Non-pigmented ciliary epithelial cell (primary cell): ENCODE measurements around the gene RHOT2.
A peak's percentile ranks its signal among the peaks of the same experiment; 100 is the strongest.

ENCODE experiments used
- DNase-seq: peaks from one replicate; pipeline ENCODE4 v3.0.0-alpha.2; 2010; ENCODE audit warnings: low read depth

The RHOT2 gene

DNA sequence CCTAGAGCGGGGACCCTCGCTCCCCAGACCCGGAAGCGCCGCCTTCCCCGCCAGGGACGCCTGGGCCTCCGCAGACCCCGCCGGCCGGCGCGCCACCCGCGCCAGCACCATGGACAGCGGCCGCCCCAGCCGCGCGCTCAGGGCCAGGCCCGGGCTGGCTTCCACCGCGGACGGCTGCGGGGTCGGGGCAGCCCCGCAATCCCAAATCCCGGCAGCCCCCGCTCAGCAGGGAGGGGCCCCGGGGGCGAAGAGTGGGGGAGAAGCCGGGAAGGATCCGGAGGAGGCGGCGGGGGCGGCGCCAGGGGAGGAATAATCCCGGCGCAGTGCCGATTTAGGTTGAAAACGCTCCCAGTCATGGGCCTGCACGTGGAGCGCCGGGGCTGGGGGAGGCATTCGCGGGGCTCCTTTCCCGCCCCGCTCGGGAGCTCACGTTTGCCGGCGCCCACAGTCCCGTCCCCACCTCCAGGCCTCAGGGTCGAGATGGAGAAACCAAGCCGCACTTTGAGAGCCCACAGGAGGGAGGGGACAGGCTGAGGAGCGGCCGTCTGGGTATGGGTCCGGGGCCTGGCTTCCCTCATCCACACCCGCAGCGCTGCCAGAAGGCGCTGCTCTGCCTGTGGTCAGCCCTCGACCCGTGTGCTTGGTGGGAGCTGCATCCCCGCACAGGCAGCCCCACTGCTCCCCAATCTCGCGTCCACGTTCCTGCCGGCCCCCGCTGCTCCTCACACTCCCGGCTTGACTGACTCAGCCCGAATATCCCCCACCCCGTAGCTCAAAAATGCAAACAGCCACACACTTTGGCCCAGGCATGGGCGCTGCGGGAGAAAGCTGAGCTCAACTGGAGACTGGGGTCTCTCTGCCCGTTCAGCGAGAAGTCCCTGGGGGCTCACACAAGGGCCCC lies 33.0 kb downstream of the RHOT2 start:
- no peak for DNase-seq

DNA sequence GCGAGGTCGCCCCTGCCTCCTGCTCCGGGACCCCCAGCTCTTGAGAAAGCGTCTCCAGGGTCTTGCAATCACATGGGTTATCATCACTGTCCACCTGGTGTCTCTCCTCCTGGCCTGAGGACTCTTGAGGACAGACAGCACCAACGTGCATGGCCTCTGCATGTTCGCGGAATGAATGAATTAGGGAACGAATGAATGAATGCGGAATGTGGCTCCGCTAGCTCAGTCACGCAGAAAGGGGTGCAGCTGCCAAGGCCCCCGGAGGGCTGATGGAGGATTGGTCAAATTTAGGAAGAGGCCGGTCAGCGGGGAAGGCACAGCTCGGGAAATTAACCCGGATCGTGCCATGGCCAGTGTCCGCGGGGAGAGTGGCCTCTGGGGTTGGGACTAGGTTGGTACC lies 34.4 kb downstream of the RHOT2 start:
- no peak for DNase-seq

DNA sequence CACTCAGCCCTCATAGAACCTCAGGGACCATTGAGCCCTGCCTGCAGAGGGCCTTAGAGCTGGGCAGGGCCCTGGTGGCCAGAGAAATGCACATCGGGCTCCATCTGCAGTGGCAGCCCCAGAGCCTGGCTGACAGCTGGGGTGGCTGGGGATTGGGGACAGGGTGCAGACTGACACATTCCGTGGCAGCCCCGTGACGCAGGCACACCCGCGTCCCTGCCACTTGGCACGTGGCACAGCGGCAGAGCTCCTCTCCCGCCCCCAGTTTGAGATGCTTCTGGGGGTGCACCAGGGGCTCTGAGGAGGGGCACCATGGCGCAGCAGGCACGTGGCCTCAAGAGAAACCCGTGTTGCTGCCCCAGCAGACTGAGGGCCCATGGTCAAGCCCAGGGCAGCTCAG lies 35.5 kb downstream of the RHOT2 start:
- no peak for DNase-seq

DNA sequence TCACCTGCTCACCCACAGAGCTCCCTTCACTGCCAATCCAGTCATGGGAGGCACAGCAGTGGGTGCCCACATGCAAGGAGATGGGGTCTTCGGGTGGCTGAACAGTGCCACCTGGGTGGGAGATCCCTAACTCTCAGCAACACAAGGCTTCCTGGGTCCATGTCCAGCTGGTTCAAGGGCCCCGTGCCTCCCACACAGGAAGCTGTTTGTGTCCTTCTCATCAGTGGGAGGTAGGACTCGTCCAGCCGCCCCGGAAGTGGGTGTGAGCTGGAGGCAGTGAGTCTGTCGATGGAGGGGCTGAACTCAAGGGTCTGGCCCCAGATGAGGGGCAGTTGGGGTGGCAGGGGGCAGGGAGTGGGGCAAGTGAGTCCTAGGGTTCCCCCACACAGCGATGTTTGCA lies 36.1 kb downstream of the RHOT2 start:
- DNase-seq, result no peak

DNA sequence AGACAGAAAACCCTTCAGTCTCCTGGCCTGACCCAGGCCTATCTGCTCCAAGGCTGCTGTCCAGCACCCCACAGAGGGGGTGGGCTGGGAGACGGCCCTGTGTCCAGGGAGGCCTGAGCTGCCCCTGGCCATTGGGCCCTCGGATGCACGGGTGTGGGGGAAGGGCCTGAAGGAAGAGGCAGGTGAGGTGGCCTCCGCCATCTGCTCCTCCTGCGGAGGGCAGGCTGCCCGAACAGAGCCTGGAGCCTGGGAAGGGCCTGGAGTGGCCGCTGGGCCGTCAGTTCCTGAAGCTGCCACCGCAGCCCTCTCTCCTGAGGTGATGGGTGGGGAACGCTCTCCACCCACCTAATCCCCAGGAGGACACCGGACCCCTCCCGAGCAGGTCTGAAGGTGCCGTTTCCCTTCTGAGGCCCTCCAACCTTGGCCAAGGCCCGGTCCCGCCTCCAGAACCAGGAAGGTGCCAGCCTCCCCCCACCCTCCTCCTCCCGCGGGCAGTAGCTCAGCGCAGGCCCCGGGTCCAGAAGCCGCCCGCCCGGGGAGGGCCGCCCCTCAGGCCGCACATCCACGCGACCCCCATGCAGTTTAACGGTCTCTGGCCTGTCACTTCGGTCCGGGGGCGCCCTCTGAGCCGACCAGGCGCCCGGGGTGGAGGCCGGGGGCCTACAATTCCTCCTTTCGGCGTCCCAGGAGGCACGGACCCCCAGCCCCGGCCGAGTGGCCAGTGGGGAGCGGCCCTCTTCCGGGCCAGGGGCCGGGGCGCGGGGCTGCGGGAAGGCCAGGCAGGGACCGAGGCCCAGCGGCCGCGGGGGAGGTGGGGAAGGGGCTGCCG lies 36.8 kb downstream of the RHOT2 start:
- DNase-seq, result no peak

DNA sequence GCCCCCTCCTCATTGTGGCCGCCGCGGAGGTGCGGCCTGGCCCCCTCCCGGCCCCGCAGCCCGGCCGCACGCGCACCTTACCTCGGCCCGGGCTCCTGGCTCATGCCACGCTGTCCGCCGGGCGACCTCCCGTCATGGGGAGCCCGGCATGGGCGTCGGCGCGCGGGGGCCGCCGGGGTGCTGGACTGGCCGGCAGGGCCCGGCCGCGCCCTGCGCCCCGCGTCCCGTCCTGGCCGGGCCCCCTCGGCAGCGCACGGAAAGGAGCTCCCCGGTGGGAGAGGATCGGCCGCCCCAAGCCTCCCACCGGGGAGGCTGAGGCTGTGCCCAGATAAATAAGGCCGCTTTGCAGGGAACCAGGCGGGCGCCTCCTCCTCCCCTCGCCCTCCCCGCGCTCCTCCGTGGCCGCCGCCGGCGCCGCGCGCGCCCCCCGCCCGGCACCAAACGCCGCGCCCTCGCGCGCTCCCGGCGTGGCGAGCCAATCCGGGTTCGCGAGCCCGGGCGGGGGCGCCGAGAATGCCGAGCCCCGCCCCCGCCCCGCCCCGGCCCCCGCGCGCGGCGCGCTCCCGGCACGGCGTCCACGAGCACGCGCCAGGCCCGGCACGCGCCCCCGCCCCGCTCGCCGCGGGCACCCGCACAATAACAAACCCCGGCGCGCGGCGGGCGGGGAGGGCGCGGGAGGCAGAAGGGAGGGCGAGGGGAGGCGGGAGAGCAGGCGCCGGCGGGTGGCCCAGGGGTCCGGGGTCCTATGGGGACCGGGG lies 37.7 kb downstream of the RHOT2 start, which contains the start of gene FBXL16:
Gene FBXL16 (minus strand): TSS at position 371 of the 758 bp plus-strand sequence. CDS start 8,396 bp downstream, outside the sequence.
- DNase-seq, result no peak

DNA sequence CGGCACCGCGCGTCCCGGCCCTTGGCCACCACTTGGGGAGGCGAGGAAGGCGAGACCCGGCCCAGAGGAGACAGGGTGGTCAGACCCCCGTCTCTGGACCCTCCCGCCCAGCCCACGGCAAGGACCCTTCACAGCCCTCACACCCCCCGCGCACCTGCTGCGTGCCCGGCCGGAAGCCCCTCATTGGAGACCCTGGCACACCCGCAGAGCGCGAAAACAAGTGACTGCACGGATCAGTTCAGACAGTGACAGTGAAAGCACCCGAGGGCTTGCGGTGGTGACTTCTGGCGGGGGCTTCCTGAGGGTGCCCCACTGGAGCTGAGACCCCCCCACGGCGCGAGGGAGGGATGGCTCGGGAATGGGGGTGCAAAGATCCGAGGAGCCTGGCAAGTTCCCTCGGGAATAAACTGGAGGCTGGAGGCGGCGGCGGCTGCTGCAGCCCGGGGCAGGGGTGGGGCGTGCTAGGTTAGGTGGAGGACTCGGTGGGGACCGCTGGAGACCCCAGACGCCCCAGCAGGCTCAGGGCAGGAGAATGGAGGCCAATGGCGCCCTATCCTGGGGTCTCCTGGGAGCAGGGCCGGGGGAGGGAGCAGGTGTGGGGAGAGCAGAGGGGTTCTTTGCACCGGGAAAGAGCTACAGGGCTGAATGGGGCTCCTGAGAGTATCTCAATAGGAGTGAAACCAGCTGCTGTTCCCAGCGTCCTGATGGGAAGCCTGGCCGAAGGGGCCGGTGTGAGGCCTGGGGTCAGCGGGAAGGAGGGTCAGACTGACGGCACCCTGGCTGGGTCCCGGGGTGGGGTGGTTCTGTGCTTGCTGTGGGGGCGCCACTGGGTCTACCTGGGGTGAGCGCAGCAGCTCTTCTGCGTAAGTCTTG lies 38.5 kb downstream of the RHOT2 start:
- DNase-seq, result no peak

DNA sequence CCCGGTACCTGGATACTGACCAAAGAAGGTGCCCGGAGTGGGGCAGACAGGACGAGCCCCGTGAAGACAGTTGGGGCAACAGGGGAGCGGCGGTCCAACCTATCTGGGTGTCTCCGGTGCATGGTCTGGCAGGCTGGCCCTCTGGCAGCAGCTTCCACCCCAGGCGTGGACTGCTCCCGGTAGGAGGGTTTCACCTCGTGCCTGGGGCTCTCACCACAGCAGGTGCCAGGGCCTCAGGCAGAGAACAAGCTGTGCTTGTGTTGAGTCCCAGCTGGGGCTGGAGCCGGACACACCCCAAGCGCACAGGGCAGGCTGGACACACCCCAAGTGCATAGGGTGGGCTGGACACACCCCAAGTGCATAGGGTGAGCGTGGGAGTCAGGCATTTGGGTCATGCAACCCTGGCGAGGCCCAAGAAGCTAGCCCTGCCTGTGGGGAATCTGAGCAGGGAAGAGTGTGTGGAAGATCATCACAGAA lies 39.2 kb downstream of the RHOT2 start:
- no peak for DNase-seq

DNA sequence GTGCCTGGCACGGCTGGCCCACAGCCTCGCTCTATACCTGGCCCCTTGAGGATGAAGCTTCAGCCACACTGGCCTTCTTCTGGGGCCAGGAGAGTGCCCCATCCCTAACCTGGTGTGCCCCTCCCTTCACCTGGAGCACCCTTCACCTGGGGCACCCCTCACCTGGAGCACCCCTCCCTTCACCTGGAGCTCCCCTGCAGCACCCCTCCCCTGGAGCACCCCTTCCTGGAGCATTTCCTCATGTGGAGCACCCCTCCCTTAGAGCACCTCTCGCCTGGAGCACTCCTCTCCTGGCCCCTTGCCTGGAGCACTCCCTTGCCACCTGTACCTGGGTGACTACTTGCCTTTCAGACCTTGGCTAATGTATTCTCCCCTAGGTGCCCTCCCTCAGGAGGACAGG lies 40.1 kb downstream of the RHOT2 start:
- no peak for DNase-seq

DNA sequence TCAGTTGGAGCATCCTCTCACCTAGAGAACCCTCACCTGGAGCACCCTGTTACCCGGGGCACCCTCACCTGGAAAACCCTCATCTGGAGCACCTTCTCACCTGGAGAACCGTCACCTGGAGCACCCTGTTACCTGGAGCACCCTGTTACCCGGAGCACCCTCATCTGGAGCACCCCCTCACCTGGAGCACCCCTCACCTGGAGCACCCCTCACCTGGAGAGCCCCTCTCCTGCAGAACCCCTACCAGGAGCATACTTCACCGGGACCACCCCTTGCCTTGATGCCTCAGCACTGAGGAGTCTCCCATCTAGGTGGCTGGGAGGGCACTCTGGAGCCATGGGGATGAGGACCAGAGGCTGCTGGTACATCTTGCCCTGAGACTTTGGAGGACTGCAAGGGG lies 41.0 kb downstream of the RHOT2 start:
- DNase-seq, result no peak

DNA sequence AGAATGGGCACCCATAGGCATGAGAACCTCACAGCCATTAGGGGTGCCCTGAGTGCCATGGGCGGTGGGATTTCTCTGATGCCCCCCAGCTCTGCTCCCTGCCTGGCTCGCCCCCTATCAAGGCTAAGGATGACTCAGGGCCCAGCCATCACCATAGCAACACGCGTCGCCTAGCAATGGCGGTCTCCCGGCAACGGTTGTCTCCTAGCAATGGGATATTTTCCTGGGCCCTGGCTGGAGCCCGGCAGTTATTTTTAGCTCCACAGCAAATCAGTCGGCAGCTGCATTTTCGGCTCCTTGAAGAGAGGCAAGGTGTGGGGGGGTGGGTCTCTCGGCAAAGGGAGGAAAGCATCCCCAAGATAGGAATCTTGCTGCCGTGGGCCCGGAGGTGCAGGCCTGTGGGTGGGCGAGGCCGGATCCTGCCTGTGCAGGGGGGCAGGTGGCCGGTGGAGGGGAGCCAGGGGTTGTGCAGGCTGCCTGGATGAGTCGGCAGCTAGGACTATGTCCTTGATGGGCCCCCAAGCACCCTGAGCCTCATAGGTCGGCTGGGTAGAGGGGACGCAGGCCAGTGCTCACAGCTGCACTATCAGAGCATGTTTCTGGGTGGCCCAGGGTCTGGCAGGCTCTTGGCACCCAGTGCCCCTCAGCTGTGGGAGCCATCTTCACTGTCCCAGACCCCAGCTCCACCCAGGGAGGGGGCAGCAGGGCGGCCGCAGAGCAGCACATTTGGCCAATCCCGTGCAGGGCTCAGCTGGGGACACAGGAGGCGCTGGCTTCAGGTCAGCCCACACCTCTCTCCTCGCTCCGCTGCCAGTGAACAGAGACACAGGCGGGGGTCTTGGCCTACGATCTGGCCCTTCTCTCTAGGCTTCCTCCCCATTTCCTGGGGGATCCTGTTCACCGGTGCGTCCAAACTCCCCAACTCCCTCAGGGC lies 41.9 kb downstream of the RHOT2 start:
- peak; percentile 65 for DNase-seq

DNA sequence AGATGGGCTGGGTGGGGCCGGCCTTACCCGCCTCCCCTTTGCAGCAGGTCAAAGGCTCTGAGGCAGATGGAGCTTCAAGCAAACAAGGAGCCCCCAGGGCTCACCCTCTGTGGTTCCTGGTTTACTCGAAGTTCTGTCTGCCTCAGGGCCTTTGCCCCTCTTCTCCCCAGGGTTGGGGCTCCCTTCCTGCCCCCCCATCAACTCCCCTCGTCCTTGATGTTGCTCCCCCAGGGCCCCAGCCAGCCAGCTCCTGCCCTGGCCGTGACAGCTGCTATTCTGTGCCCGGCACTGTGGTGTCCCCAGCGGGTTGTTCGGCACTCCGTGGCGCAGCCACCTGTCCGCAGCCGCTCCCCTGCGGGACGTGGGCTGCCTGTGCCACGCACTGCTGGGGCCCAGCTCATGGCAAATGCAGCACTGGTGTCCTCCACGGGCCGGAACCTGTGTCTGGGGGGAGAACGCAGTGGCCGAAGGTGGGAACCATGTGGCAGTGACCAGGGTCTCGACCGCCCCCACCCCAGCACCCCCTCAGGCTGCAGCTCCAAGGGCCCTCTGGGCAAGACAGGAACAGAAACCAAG lies 42.7 kb downstream of the RHOT2 start:
- no peak for DNase-seq

DNA sequence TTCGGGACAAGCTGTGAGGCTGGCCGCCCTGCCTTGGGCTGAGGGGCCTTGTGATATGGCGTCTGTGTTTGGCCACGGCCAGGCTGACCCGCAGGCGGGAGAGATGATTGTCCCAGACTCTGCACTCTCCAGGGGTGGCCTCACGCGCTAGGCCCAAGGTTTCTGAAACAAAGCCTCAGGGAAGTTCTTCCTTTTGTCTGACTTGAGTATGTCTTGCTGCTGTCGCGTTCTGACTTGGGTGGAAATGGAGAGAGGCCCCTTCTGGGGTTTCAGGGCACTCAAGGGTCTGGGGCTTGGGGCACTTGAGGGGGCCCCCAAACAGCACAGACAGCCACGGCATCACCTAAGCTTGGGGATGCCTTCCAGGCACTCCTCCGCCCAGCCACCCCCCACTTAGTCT lies 43.2 kb downstream of the RHOT2 start:
- DNase-seq, result no peak

DNA sequence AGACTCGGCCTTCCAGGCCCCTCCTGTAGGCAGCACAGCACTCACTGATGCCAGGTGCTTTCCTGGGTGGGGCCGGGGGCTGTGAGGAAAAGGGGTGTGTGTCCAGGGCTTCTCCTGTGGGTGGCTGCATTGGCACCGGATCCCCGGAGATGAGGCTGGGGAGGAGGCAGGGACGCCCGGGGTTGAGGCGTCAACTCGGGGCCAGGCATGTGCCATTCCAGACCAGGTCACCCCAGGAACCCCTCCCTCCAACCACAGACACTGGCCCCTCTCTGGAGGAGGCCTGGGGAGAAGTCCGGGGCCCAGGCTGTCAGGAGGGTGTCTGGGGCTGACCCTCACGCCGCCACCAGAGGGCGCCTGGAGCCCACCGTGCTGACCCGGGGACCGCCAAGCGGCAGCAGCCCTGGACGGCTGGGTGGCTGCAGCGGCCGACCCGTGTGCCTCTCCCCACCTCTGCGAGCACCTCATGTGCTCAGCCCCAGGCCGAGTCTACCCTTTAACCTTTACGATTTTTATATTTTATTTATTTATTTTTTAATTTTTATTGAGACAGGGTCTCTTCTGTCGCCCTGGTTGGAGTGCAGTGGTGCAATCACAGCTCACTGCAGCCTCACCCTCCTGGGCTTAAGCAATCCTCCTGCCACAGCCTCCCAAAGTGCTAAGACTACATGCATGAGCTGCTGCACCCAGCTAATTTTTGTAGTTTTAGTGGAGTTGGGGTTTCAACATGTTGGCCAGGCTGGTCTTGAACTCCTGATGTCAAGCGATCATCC lies 43.8 kb downstream of the RHOT2 start:
- DNase-seq, result no peak

DNA sequence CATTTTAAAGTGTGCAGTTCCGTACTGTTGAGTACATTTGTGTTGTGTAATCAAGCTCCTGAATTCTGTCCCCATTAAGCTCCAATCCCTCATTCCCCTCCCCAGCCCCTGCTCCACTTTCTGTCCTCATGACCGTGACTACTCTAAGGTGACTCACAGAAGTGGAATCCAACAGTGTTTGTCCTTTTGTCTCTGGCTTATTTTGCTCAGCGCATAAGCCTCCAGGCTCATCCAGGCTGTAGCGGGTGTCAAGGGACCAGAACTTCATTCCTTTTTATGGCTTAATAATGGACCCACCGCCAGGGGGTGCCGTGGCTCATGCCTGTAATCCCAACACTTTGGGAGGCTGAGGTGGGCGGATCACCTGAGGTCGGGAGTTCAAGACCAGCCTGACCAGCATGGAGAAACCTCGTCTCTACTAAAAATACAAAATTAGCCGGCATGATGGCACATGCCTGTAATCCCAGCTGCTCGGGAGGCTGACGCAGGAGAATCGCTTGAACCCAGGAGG lies 44.9 kb downstream of the RHOT2 start:
- peak; percentile 88 for DNase-seq

DNA sequence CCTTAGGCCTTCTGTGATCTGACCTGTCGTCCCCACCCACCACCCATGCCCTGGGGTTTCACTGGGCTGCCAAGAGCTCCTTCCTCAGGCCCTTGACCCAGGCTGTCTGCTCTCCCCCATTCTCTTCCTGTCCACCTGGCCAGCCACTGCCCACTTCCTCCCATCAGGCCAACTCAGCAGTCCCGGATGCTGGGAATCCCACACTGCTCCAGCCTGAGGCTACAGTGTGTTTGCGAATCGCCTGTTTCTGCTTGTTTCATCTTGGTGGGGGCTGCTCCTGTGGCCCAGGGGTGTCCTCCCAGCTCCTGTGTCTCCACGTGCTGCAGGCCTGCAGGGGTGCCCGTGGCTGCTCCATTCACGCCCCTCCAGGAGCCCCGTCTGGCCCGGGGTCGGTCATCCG lies 46.1 kb downstream of the RHOT2 start:
- no peak for DNase-seq

DNA sequence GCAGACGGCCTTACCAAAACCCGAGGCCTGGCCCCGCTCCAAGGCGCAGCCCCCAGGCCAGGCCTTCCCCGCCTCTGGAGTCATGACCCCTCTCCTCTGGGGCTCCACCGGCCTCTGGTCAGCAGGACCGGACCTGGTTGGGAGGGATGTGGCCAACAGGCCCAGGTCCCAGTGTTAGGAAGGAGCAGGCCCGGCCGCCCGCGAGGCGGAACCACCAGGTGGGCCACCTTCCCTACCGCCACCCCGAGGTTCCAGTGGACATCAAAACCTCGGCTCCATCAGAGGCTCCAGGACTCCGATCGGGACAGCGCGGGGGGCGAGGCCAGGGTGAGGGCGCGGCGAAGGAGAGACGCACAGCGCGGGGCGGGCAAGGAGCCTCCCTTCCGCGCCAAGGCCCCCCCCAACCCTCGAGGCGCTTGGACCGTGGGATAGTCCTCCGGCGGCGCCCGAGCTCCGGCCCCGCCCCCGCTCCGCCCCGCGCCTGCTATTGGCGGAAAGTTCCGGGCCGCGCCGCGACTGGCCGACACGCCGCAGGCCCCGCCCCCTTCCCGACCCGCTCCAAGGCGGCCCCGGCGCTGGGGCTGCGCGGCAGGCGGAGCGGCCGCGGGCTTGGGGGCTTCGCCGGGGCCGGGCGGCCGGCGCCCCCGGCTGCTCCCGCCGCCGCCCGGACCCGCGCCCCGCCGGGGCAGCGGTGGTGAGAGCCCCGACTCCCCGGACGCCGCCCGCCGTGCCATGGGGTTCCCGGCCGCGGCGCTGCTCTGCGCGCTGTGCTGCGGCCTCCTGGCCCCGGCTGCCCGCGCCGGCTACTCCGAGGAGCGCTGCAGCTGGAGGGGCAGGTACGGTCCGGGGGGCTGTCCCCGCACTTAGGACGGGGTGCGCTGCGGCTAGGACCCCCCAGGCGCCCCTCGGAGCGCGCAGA lies 46.9 kb downstream of the RHOT2 start, which contains the start of gene METRN:
Gene METRN (plus strand): TSS at position 561 of the 919 bp plus-strand sequence. CDS start 172 bp downstream, at position 733.
- DNase-seq, result no peak
